Upper lobe of left lung (tissue), 6 donors: ENCODE data around the gene OR2D2. TPM values are rescaled to one million over a fixed set of nuclear protein-coding genes. Genes with fewer than 3 reads are reported as not detected.

Source experiments
- ATAC-seq, 2 donors: fragments of 200-7000 bp; cut with Tn5 transposase; one replicate each; pipeline ENCODE4 v1.9.1; 2022; ENCODE audit warnings: mild to moderate bottlenecking in 2 of 2, moderate library complexity in 2 of 2; ENCODE audit not compliant: low FRiP score in 2 of 2
- DNase-seq, 2 donors: peaks; one replicate each; pipeline ENCODE4 v3.0.0-alpha.2; 2019 to 2020
- H3K27ac ChIP-seq, 4 donors: fragments of 200-600 bp; sonication (generic); one replicate each; pipeline ENCODE4 v1.5.1; 2016 to 2019
- H3K27me3 ChIP-seq, 4 donors: fragments of 200-600 bp; sonication (generic); one replicate each; pipeline ENCODE4 v1.5.1; 2017 to 2019
- H3K36me3 ChIP-seq, 4 donors: fragments of 200-600 bp; sonication (generic); one replicate each; pipeline ENCODE4 v1.5.1; 2016 to 2019
- H3K4me1 ChIP-seq, 4 donors: fragments of 200-600 bp; sonication (generic); one replicate each; pipeline ENCODE4 v1.5.1; 2018 to 2019
- H3K4me3 ChIP-seq, 4 donors: fragments of 200-600 bp; sonication (generic); one replicate each; pipeline ENCODE4 v1.5.1; 2017 to 2019; ENCODE audit warnings: mild to moderate bottlenecking in 2 of 4, moderate library complexity in 1 of 4
- H3K9me3 ChIP-seq, 4 donors: fragments of 200-600 bp; sonication (generic); one replicate each; pipeline ENCODE4 v1.5.1; 2018 to 2019
- EP300 ChIP-seq, 4 donors: sonication (generic); formaldehyde crosslinking; IDR thresholded peaks; one replicate each; pipeline ENCODE4 v1.5.1; 2017; ENCODE audit warnings: antibody characterized with exemption in 4 of 4, control low read depth in 2 of 4
- POLR2A ChIP-seq, 4 donors: fragments of 450-650 bp; IDR thresholded peaks; one replicate each; pipeline ENCODE4 v1.5.1; 2016 to 2017; ENCODE audit warnings: antibody characterized with exemption in 4 of 4, mild to moderate bottlenecking in 2 of 4
- POLR2AphosphoS5 ChIP-seq, 2 donors: sonication (generic); formaldehyde crosslinking; IDR thresholded peaks; one replicate each; pipeline ENCODE4 v1.5.1; 2017; ENCODE audit warnings: antibody characterized with exemption in 2 of 2
- WGBS, 2 donors: methylation state at CpG; one replicate each; pipeline ENCODE4 v1.1.5; 2017 to 2018; 5-methylcytosine and 5-hydroxymethylcytosine counted together
- total RNA-seq, 6 donors: library from RNA; depleted of rRNA in 4 of 6; stranded (reverse); fragments of >200 nt in 4 of 6; gene quantifications; one replicate each; pipeline versions ENCODE4 v1.1.0 to v1.2.1, GENCODE V29; 2016 to 2021
- TF ChIP-seq, protein P1 (sequence below), 6 experiments: fragments of 450-650 bp in 4 of 6; fragments of 200-600 bp in 2 of 6; sonication (generic) in 2 of 6; IDR thresholded peaks; one replicate each; pipeline ENCODE4 v1.5.1; 2016 to 2019; ENCODE audit warnings: antibody characterized with exemption in 6 of 6
- donor health status: DM: no; HTN: no; CAD: no; lungs with moderate emphysema.
- donor health status: DM: no; HTN: yes; CAD: no; lungs with severe emphysema.

Gene OR2D2, protein sequence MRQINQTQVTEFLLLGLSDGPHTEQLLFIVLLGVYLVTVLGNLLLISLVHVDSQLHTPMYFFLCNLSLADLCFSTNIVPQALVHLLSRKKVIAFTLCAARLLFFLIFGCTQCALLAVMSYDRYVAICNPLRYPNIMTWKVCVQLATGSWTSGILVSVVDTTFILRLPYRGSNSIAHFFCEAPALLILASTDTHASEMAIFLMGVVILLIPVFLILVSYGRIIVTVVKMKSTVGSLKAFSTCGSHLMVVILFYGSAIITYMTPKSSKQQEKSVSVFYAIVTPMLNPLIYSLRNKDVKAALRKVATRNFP
- total RNA-seq: 1 to 10 TPM in 2 of 6 donors, under 1 TPM in 1, not detected in 3; 0.46 to 4.2 (median 1.5) TPM

- no peak within 1 kb of the TSS for H3K4me3 ChIP-seq
- H3K36me3 ChIP-seq: no peaks in the 10 kb centered on the region
- no peaks in the 10 kb centered on the region for H3K27me3 ChIP-seq
- peaks cover 0 to 4% (median 0%) of the 10 kb centered on the region in 4 donors for H3K9me3 ChIP-seq
- H3K4me1 ChIP-seq: no peaks in the 10 kb centered on the region
- WGBS, 2 donors: 84 to 85% methylated on average over 2 of the region's 2 CpGs
- ATAC-seq (no peak), DNase-seq (no peak)
- TF ChIP-seq POLR2AphosphoS5 (IDR thresholded peaks at IDR 0.05) (no peak), POLR2A (IDR thresholded peaks at IDR 0.05) (no peak), EP300 (IDR thresholded peaks at IDR 0.05) (no peak)
- TF ChIP-seq, protein P1, sequence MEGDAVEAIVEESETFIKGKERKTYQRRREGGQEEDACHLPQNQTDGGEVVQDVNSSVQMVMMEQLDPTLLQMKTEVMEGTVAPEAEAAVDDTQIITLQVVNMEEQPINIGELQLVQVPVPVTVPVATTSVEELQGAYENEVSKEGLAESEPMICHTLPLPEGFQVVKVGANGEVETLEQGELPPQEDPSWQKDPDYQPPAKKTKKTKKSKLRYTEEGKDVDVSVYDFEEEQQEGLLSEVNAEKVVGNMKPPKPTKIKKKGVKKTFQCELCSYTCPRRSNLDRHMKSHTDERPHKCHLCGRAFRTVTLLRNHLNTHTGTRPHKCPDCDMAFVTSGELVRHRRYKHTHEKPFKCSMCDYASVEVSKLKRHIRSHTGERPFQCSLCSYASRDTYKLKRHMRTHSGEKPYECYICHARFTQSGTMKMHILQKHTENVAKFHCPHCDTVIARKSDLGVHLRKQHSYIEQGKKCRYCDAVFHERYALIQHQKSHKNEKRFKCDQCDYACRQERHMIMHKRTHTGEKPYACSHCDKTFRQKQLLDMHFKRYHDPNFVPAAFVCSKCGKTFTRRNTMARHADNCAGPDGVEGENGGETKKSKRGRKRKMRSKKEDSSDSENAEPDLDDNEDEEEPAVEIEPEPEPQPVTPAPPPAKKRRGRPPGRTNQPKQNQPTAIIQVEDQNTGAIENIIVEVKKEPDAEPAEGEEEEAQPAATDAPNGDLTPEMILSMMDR (IDR thresholded peaks at IDR 0.05): no peak
- H3K27ac ChIP-seq: no peak within 1 kb of the TSS
Measured at GRCh38 chr11:6892400-6892799, at the start of gene OR2D2. OR2D2 (minus strand) TSS chr11:6892500; CDS start chr11:6892500, 0 bp downstream.

- Histone ChIP-seq H3K36me3 (no peaks in the 10 kb centered on the region), H3K9me3 (no peaks in the 10 kb centered on the region), H3K4me1 (no peaks in the 10 kb centered on the region), H3K4me3 (no peak overlapping the region), H3K27ac (no peak overlapping the region), H3K27me3 (no peaks in the 10 kb centered on the region)
- no peak for ATAC-seq
- TF ChIP-seq, protein P1 (IDR thresholded peaks at IDR 0.05): no peak
- TF ChIP-seq EP300 (IDR thresholded peaks at IDR 0.05) (no peak), POLR2AphosphoS5 (IDR thresholded peaks at IDR 0.05) (no peak), POLR2A (IDR thresholded peaks at IDR 0.05) (no peak)
- DNase-seq: no peak
Measured at GRCh38 chr11:6941970-6942369, 49.7 kb upstream of the OR2D2 start.

- H3K4me3 ChIP-seq: no peak overlapping the region
- no peaks in the 10 kb centered on the region for H3K36me3 ChIP-seq
- H3K9me3 ChIP-seq: no peaks in the 10 kb centered on the region
- ATAC-seq: no peak
- WGBS, 2 donors: 75 to 79% methylated on average over 7 of the region's 7 CpGs
- TF ChIP-seq, protein P1 (IDR thresholded peaks at IDR 0.05): no peak
- TF ChIP-seq POLR2A (IDR thresholded peaks at IDR 0.05) (no peak), POLR2AphosphoS5 (IDR thresholded peaks at IDR 0.05) (no peak), EP300 (IDR thresholded peaks at IDR 0.05) (no peak)
- no peak overlapping the region for H3K27ac ChIP-seq
- DNase-seq: no peak
- H3K27me3 ChIP-seq: no peaks in the 10 kb centered on the region
- peaks cover 3 to 5% (median 4%) of the 10 kb centered on the region in 4 donors for H3K4me1 ChIP-seq
Measured at GRCh38 chr11:6932145-6932544, 39.8 kb upstream of the OR2D2 start.

- ATAC-seq (peak in 1 of 2 donors; percentile 14), DNase-seq (no peak)
- no peak for TF ChIP-seq EP300 (IDR thresholded peaks at IDR 0.05)
- TF ChIP-seq POLR2AphosphoS5 (IDR thresholded peaks at IDR 0.05): no peak
- TF ChIP-seq, protein P1 (IDR thresholded peaks at IDR 0.05): no peak
- no peak for TF ChIP-seq POLR2A (IDR thresholded peaks at IDR 0.05)
- Histone ChIP-seq H3K27me3 (no peaks in the 10 kb centered on the region), H3K4me1 (peaks cover 3 to 13% (median 11%) of the 10 kb centered on the region in 4 donors), H3K36me3 (no peaks in the 10 kb centered on the region), H3K27ac (no peak overlapping the region), H3K9me3 (no peaks in the 10 kb centered on the region), H3K4me3 (no peak overlapping the region)
- WGBS, 2 donors: 90 to 91% methylated on average over 3 of the region's 3 CpGs
Measured at GRCh38 chr11:6931146-6931713, 38.9 kb upstream of the OR2D2 start.
